Smooth muscle cell (in vitro differentiated cells): ENCODE data around the gene ZNF365. TPM values are rescaled to one million over a fixed set of nuclear protein-coding genes. Genes with fewer than 3 reads are reported as not detected.

Experiments
- DNase-seq: peaks from one replicate; lab custom pipeline; 2025; ENCODE audit not compliant: unreplicated experiment; lab: John Stamatoyannopoulos, UW
- H2AFZ ChIP-seq: fragments of 200-600 bp; sonication (generic); 2 replicates; pipeline ENCODE4 v1.6.0; 2016; ENCODE audit warnings: antibody characterized with exemption, low read depth, mild to moderate bottlenecking
- H3F3A ChIP-seq: fragments of 200-600 bp; sonication (generic); 2 replicates; pipeline ENCODE4 v1.6.0; 2017; ENCODE audit warnings: antibody characterized with exemption, low read depth
- H3K27ac ChIP-seq: fragments of 200-600 bp; sonication (generic); 2 replicates; pipeline ENCODE4 v1.5.1; 2016; ENCODE audit warnings: low read depth, mild to moderate bottlenecking
- H3K27me3 ChIP-seq: fragments of 200-600 bp; sonication (generic); 2 replicates; pipeline ENCODE4 v1.6.1; 2016; ENCODE audit warnings: low read depth, mild to moderate bottlenecking
- H3K36me3 ChIP-seq: fragments of 200-600 bp; sonication (generic); 2 replicates; pipeline ENCODE4 v1.5.1; 2016; ENCODE audit warnings: low read depth
- H3K4me1 ChIP-seq: fragments of 200-600 bp; sonication (generic); 2 replicates; pipeline ENCODE4 v1.5.1; 2016; ENCODE audit warnings: low read depth
- H3K4me2 ChIP-seq: fragments of 200-600 bp; sonication (generic); 2 replicates; pipeline ENCODE4 v1.6.0; 2016; ENCODE audit warnings: mild to moderate bottlenecking
- H3K4me3 ChIP-seq: fragments of 200-600 bp; sonication (generic); 2 replicates; pipeline ENCODE4 v1.5.1; 2016; ENCODE audit warnings: mild to moderate bottlenecking
- H3K79me2 ChIP-seq: fragments of 200-600 bp; sonication (generic); 2 replicates; pipeline ENCODE4 v1.6.0; 2016; ENCODE audit warnings: low read depth, mild to moderate bottlenecking
- H3K9ac ChIP-seq: fragments of 200-600 bp; sonication (generic); 2 replicates; pipeline ENCODE4 v1.6.0; 2016; ENCODE audit warnings: low read depth
- H3K9me3 ChIP-seq: fragments of 200-600 bp; sonication (generic); replicated peaks from 2 replicates; pipeline ENCODE4 v1.5.1; 2016; ENCODE audit warnings: low read depth
- H4K20me1 ChIP-seq: fragments of 200-600 bp; sonication (generic); 2 replicates; pipeline ENCODE4 v1.6.0; 2016; ENCODE audit warnings: low read depth
- CTCF ChIP-seq: fragments of 200-600 bp; sonication (generic); IDR thresholded peaks from 2 replicates; pipeline ENCODE4 v1.5.1; 2017; ENCODE audit warnings: borderline replicate concordance, mild to moderate bottlenecking, antibody characterized with exemption; ENCODE audit not compliant: insufficient read depth, poor library complexity, severe bottlenecking
- WGBS: methylation state at CpG from one replicate; pipeline ENCODE4 v1.1.7; 2016; ENCODE audit warnings: low lambda C conversion rate; 5-methylcytosine and 5-hydroxymethylcytosine counted together
- polyA plus RNA-seq: library from polyadenylated mRNA; unstranded; fragments of >200 nt; fragmentation: Nextera tagmentation; extraction: Ambion mirVana; gene quantifications from 2 replicates; pipeline ENCODE4 v1.2.1, GENCODE V29; 2016
- small RNA-seq: library from RNA; depleted of rRNA; stranded (forward); fragments of <200 nt; gene quantifications from one replicate; pipeline ENCODE3, GENCODE V24; 2014
- total RNA-seq: library from RNA; depleted of rRNA; stranded (reverse); fragments of >200 nt; gene quantifications from 2 replicates; pipeline ENCODE4 v1.2.3, GENCODE V29; 2014

The ZNF365 gene
- total and polyA plus RNA-seq, 2 experiments from 2014 or later: 2.0 to 3.7 TPM

- no peak overlapping the region for H3K4me2 ChIP-seq
- TF ChIP-seq CTCF: no peak
- peaks cover 6% of the 10 kb centered on the region for H3F3A ChIP-seq
- H4K20me1 ChIP-seq: no peaks in the 10 kb centered on the region
- 86% methylated on average over 2 of the region's 2 CpGs for WGBS
- no peaks in the 10 kb centered on the region for H3K79me2 ChIP-seq
- no peak overlapping the region for H3K27ac ChIP-seq
- no peaks in the 10 kb centered on the region for H3K36me3 ChIP-seq
- no peak overlapping the region for H3K9ac ChIP-seq
- no peaks in the 10 kb centered on the region for H3K27me3 ChIP-seq
- H2AFZ ChIP-seq: no peak overlapping the region
- H3K9me3 ChIP-seq: no peaks in the 10 kb centered on the region
- no peaks in the 10 kb centered on the region for H3K4me1 ChIP-seq
- DNase-seq: no peak
- H3K4me3 ChIP-seq: no peak overlapping the region
Measured at GRCh38 chr10:62451611-62451975, 77.4 kb downstream of the ZNF365 start.

Small RNA genes within 50 kb of the gene (small RNA-seq; reads per million reads assigned to genes)
- gene RN7SL591P: 0.24 reads per million

Other genes starting within 250 kb of the ZNF365 start
- gene RTKN2, start 105.5 kb upstream of the ZNF365 start, total RNA-seq: 4.9 and 5.4 TPM in 2 replicates
- gene RTKN2, start 105.5 kb upstream of the ZNF365 start, polyA plus RNA-seq: 1.6 and 3.2 TPM in 2 replicates